ENCODE measurements around the gene MEDAG.

- TF ChIP-seq CTCF (IDR thresholded peaks at IDR 0.05) (no peak), POLR2A (IDR thresholded peaks at IDR 0.05) (no peak)
Measured at GRCh38 chr13:30910676-30911075, 4.6 kb downstream of the MEDAG start.

Measured in right lobe of liver (tissue), 4 donors.